ENCODE measurements around the gene MAGI2.
A peak's percentile ranks its signal among the peaks of the same experiment; 100 is the strongest.

Gene MAGI2

GRCh38 chr7:78786055-78786454, 667.4 kb downstream of the MAGI2 start:
- no peak for DNase-seq (ENCODE audit: low spot score)

DNA sequence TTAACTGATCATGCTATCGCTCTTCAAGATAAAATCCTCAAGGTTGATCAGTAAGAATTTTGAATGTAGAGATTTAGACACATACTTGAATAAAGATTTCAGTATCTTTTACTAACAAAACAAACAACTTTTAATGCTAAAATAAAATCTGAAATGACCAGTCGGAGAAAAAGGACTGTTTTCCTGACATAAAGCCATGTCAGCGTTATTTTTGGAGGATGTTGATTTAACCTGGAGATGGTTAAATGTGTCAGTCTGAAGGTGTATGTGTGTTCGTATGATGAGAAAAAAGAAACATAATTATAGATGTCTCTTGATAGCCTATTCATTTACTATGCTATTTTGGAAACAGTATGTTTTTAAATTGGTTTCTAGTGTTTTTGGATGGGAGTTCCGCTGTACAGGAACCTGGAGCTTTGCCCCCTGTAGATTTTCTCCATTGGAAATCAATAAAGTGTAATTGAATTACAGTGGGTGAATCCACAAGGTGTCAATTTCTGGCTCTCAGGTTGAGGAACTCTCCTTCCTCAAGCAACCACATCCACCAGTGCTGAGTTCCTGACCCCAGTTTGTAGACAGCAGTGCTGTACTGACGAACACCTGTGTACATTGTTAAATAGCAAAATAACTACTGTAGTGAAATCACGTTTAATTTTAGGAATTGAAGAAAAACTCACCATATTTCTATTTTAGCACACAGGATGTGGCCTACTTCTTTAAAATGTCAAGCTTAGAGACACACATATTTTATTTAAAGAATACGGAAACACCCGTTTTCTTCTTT, 670.1 kb downstream of the MAGI2 start:
- no peak for DNase-seq (ENCODE audit: low spot score)

- DNase-seq (ENCODE audit: low spot score), result no peak
Observed at GRCh38 chr7:78780560-78780959, 672.9 kb downstream of the MAGI2 start.

DNA sequence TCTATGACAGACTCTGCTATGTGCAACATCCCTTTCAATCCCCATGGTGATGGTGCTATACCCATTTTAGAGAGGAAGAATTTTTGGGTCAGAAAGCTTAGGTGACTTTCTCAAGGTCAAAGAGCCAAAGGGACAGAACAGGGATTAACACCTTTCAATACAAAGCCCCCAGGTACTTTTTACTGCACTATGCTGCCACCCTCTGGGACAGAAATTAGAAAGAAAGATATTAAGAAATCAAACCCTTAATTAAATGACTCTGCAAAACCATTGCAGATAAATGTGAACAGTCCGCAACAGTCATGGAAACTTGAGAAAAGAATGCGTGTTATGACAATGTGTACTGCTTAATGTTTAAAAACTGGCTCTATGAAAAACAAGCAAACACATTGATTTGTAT, 673.7 kb downstream of the MAGI2 start:
- DNase-seq (ENCODE audit: low spot score), result no peak

DNA sequence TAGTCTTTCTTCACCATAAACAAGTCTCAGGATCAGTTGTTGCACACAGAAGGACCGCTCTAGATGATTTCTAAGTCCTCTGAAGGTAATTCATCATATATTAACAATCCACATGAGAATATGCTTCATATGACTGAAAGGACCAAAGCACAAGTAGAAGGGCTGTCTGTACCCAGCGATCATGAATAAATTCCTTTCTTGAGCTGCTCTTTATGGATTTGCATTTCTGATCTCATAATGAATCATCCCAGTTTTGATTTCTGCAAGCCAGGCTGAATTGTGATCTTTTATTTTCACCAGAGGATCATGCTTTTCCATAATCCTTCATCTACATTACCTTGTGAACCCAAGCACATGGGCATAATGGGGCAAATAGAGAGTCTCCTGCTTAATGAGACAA, 675.6 kb downstream of the MAGI2 start:
- no peak for DNase-seq (ENCODE audit: low spot score)

DNA sequence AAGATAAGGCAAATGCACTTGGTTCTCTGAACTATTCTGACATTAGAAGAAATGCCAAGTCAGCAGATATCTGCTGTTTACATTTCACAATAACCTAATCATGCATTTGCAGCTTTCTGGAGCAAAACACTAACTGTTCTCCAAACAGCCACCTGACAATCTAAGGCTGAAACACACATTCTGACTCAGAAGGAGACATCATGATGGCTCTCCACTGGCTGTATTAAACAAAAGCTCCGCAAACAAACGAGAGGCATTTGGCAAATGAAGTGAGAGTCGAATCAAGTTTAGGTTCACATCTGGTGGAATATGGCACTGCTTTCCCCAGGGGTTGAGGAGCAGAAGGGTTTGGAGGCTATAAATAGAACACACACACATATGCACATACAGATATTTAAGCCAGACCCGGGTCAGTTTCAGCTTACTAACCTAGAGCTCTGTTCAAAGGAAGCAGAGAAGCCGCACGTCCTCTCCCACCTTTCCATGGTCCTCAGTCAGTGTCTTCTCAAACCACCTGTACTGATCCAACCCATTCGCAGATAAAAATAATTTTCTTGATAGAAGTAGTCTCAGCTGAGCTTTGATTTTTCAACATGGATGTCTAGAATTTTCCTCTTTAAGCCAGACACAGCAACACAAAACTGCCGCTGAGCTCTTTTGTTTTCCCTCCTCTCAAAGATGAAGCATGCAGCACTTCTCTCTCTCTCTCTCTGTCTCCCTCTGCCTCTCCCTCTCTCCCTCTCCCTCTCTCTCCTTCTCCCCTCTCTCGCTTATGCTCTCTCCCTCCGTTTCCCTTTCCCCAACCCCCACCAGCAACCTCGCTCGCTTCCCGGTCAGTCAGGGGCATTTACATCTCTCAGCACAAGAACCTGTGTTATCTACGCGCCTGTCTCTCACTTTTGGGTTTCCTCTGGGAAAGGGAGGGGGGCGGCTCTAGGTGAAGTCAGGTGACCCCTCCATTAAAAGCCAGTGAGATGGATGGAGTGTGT, 682.8 kb downstream of the MAGI2 start:
- DNase-seq (ENCODE audit: low spot score), result peak; percentile 76

GRCh38 chr7:78769481-78770101, 683.9 kb downstream of the MAGI2 start:
- peak; percentile 83 for DNase-seq (ENCODE audit: low spot score)

DNA sequence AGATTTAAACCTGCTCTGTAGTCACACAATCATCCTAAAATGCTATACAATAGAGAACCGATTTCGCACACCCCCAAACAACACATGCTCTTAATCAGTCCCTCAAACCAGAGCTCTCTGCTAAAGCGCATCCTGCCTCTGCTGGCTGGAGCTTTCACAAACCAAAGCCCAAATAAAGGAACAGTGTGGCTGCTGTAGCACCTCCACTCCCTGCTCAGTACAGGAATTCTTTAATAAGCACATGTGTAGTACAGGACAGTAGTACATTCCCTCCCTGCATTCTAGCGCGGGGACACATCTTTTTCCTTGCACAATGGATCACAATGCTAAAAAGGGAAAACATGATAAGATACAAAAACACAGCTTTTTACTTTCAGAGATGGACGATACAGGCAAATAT, 684.6 kb downstream of the MAGI2 start:
- peak; percentile 75 for DNase-seq (ENCODE audit: low spot score)

DNA sequence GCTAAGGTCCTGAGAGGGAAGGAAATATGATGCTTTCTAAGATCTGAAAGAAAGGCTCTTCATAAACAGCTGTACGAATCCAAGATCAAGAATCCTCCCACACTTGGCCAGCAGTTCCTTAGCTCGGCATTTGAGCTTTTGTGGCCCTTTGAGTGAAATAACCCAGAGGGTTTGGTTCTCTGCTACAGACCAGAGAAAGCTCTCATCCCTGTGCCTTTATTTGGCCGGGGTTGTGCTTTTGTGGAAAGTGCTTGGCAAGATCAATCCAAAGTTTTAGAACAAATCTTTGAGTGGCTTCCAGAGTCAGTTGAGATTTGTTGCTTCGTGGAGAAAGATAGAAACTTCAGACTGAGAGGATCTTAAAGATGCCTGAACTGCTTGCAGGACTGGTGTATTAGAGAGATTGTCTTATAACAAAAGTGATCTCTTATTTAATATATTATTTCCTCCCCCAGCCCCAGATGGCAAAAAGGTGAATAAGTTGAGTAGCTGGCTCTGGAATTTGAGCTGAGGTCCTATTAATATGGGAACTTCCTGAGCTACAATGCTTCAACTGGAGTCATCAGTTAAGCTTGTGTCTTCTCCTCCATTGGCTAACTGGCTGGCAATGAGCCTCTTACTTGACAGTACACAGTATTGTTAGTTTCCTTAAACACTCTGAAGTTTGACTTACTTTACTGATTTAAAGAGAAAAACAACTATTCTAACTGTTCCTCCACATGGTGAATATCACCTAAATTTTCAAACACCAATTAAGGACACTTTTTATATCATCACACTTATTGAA, 687.3 kb downstream of the MAGI2 start:
- DNase-seq (ENCODE audit: low spot score), result peak; percentile 63

DNA sequence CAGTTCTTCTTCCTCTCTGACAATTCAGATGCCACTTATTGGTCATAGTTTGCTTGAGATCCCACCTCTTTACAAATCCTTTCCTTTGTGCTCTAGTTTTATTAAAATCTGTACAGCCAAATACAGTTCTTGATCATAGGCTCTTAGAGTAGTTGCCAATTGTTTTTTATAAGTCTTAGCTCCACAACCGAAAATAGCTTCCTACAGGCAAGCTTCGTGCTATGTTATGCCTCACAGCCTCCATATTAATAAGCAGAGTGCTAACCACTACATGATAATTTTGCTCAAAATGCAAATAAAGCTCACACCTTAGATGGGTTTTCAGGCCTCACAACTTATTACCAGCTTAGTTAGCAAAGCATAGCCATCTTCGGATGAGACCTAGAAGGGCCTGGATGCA, 688.9 kb downstream of the MAGI2 start:
- DNase-seq (ENCODE audit: low spot score), result no peak

GRCh38 chr7:78762625-78763024, 690.8 kb downstream of the MAGI2 start:
- DNase-seq (ENCODE audit: low spot score), result no peak

GRCh38 chr7:78760620-78761355, 692.7 kb downstream of the MAGI2 start:
- no peak for DNase-seq (ENCODE audit: low spot score)

GRCh38 chr7:78752554-78752953, 700.9 kb downstream of the MAGI2 start:
- DNase-seq (ENCODE audit: low spot score), result no peak

DNA sequence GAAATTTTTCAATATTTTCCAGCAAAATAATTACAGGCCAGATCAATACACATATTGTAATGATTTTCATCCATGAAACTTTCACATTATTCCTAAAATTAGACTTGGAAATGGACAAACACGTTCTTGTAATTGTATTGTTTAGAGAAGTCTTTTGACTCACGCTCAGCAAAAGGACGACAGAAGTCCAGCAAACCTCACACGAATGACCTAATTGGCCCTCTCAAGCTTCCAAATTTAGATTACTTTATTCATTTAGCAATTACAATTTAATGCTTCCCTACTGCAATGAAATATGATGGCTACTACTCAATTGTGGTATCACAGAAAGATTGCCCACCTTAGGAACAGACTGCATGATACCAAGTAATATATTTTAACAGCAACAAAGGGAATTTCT, 702.2 kb downstream of the MAGI2 start:
- DNase-seq (ENCODE audit: low spot score), result no peak

DNA sequence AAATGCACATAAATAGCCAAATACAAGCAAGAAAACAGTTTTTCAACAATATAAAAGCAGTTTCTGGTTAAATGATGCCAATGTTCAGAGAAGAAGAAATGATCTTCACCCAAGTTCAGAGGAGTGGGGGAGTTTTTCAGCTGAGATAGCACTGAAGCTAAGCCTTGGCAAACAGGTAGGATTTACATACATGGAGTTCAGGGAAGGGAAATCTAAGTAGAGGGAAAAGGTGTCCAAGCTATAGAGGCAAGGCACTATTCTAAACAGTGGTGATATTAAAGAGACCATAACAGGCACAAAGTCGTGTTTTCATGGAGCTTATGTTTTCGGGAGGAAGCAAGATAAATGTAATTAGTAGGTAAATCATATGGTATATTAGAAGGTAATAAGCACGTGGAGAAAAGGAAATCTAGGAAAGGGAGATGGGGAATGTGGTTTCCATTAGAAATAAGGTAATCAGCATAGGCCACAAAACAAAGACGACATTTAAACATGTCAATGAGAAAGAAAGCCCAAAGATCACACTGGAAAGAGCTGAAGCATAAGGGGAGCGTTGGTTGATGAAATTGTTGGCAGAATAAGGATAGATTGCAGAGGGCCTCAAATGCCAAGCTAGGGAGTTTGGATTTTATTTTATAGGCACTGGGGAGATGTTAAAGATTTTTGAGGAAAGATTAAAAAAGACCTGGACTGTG, 704.3 kb downstream of the MAGI2 start:
- no peak for DNase-seq (ENCODE audit: low spot score)

DNA sequence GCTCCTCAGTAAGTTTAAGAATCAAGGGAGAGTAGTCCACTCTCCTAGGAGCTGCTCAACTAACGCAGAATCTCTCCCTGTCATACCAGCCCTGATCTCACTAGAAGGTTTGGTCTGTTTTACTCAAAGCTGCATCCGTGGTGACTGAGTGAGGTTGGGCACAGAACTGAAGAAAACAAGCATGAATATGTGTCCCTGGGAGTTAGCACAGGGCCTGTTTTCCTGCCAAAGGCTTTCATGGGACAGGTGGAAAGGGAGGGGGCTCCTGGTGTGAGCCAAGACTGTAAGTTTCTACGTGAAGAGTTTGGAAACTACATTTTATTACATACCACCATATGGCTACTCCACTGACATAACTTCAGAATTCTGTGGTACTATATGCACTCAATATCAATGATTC, 705.9 kb downstream of the MAGI2 start:
- no peak for DNase-seq (ENCODE audit: low spot score)

DNA sequence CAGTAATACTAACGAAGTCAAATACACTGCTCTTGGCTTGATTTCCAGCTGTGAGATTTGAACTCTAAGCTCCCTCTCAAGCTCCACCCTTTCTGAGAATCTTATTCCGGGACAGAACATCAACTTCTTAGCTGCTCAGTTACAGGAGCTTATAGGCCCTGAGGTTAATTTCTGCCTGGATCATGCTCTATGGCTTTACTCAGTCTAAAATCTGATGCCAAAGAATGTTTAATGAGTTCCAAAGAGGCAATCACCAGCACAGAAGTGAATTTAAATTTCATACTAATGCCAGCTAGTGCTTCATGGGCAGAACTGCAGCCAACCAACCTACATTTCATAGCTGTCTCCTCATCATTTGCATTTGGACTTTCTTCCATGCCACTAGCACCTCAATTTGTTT, 707.2 kb downstream of the MAGI2 start:
- DNase-seq (ENCODE audit: low spot score), result no peak

GRCh38 chr7:78742694-78743093, 710.8 kb downstream of the MAGI2 start:
- DNase-seq (ENCODE audit: low spot score), result no peak

- DNase-seq (ENCODE audit: low spot score), result no peak
Observed at GRCh38 chr7:78736548-78736947, 716.9 kb downstream of the MAGI2 start.

DNA sequence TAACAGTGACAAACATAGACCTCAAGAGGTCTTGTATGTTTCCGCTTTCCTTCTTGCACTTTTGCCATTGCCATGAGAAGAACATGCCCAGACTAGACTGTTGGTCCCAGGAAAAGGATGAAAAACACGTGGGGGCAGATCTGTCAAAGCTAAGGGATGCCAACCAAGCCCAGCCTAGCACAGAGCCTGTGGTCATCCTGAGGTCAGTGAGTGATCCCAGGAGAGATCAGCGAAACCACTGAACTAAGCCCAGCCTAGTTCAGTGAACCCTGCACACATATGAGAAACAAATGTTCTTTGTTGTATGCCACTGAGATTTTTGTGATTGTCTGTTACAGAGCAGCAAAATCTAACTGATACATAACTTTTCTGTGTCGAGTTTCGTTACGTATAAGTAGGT, 718.8 kb downstream of the MAGI2 start:
- DNase-seq (ENCODE audit: low spot score), result no peak

DNA sequence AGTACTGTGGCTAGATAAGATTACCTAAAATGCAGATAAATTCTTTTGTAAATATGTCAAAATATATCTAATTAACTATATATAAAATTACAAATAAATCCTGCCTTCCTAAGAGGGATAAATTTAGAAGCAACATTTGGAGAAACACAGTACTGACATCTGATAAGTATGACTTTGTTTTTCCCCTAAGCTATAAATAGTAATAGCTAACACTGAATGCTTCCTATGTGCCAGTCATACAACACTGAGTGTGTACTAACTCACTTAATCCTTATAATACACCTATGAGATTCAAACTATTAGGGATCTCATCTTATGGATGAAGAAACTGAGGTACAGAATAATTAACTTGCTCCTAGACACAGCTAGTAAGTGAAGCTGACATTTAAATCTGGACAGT, 733.4 kb downstream of the MAGI2 start:
- DNase-seq (ENCODE audit: low spot score), result no peak

All from pons (tissue), 1 donor.